ENCODE measurements around the gene RPL10A.
"Not testable (repeated sequence)": the region's sequence is repeated elsewhere in the genome, so short reads cannot be mapped to it uniquely, and the experiment has no call there.

The RPL10A gene
- 648 to 894 reads per million in 2 donors for total RNA-seq

DNA sequence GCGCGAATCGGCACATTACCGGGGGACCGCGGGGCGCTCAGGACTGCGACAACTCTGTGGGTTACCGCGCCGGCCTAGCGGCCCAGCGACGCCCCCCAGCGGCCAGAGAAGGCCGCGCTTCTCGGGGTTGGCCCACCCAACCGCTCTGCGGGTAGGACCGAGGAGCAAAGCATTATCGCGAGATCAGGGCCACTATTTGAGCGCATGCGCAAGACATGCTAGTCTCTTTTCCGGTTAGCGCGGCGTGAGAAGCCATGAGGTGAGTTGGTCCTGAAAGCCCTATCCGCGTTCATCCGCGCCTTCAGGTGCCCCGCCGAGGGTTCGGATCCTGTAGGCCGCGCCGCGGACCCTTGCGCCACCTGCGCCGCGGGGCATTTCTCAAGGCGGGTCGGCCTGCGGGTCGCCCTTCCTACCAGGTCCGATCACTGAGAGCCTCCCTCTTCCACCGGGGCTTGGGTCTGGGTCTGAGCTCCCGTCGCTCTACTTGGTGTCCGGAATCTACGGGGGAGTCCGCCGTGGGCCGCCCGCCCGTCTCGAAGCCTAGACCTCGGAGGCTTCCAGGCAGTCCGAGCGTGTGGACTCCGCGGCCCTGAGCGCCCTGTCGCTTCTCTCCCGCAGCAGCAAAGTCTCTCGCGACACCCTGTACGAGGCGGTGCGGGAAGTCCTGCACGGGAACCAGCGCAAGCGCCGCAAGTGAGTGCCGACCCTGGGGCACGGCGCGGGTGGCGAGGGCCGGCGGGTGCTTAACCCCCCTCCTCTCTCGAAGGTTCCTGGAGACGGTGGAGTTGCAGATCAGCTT, at the start of gene RPL10A:
Gene RPL10A (plus strand): TSS at position 221 of the 799 bp plus-strand sequence. CDS start 34 bp downstream, at position 255.
- DNase-seq = peak; percentile 86 to 97 (median 92)

DNA sequence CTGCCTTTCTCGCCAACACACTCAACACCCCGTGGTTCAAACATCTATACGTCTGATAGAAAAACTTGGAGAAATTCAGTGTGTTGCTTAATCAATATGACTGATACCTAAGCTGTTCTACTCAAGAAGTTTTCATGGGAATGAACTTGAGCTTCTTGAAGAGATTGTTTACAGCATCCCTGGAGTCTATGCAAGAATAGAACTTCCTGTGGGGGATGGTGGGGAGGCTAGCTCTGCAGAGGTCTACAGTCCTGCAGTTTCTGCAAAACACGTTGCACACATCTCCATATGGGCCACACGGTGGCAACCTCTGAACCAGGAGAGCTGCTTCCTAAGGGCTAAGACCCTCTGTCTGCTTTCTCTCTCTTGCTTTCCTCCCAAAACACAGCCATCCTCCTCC, 48.8 kb upstream of the RPL10A start:
- DNase-seq = peak in 1 of 5 experiments; percentile 81

DNA sequence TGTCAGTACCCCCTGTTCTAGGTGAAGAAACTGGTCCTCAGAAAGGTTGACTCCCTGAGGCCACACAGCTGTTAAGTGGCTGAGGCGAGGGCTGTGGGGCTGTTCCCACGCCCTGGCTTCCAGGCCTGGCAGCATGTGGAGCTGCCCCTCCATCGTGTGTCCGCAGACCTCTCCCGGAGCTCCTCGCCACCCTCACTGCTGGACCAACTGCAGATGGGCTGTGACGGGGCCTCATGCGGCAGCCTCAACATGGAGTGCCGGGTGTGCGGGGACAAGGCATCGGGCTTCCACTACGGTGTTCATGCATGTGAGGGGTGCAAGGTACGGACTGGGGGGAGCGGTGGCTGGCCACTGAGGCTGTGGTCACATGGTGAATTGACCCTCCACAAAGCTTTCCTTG, 48.2 kb upstream of the RPL10A start:
- no peak for DNase-seq

DNA sequence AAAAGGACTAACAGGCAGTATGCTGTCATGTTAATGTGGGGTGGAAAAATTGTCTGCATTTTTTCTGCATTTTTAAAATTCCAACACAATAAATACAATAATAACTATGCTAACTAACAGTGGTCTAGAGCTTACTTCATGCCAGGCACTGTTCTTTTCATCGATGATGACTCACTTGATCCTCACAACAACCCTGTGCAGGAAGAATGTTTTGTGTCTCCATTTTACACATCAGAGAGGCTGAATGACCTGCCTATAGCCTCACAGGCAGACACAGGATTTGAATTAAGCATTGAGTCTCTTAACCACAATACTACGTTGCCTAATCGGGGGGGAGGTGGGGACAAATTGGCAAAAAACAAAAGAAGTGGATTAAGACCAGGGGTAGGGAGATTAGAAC, 42.9 kb upstream of the RPL10A start:
- DNase-seq = no peak

DNA sequence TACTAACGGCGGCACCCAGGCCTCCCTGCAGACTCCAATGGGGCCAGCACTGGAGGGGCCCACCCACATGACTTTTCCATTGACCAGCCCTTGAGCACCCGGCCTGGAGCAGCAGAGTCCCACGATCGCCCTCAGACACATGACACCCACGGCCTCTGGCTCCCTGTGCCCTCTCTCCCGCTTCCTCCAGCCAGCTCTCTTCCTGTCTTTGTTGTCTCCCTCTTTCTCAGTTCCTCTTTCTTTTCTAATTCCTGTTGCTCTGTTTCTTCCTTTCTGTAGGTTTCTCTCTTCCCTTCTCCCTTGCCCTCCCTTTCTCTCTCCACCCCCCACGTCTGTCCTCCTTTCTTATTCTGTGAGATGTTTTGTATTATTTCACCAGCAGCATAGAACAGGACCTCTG, 42.1 kb upstream of the RPL10A start:
- no peak for DNase-seq

DNA sequence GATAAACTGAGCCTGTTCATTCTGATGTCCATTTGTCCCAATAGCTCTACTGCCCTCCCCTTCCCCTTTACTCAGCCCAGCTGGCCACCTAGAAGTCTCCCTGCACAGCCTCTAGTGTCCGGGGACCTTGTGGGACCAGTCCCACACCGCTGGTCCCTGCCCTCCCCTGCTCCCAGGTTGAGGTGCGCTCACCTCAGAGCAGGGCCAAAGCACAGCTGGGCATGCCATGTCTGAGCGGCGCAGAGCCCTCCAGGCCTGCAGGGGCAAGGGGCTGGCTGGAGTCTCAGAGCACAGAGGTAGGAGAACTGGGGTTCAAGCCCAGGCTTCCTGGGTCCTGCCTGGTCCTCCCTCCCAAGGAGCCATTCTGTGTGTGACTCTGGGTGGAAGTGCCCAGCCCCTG, 40.8 kb upstream of the RPL10A start:
- no peak for DNase-seq

DNA sequence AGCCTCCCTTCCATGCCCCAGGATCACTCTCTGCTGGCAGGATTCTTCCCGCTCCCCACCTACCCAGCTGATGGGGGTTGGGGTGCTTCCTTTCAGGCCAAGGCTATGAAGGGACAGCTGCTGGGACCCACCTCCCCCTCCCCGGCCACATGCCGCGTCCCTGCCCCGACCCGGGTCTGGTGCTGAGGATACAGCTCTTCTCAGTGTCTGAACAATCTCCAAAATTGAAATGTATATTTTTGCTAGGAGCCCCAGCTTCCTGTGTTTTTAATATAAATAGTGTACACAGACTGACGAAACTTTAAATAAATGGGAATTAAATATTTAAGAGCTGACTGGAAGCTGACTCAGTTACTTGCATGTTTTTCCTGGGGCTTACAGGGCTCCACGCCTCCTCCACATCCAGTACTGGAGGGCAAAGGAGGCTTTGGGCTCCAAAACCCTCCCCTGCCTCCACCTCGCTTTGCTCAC, 40.3 kb upstream of the RPL10A start:
- no peak for DNase-seq

DNA sequence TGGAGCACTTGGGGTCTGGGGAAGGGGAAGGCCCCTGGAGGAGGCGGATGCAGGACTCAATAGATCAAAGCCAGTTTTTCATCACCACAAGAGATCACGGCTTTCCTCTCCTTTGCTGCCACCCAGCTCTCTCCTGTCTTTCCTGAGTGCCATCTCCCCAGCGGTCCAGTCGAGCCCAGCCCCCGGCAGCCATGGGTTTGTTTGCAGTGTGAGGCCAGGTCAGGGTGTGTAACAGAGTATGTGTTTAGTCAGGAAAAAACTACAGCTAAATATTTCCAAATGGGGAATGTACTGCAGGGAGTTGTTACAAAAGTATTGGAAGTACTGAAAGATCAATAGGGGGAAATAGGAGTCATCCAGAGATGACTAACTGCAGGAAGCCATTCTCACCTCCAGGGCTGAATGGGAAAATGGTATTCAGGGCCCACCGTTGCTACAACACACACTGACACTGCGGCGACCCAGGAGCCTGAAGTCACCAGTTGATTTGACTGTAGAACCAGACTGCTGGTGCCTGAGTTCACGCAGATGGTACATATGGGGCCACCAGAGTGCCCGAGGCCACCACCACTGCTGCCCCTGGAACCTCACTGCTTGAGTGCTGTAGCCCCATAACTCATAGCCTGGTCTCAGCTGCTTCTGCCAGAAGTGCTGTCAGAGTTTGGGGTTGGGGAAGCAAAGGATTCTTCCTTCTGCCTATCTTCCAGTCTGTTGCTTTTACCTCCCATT, 39.6 kb upstream of the RPL10A start:
- DNase-seq = no peak

DNA sequence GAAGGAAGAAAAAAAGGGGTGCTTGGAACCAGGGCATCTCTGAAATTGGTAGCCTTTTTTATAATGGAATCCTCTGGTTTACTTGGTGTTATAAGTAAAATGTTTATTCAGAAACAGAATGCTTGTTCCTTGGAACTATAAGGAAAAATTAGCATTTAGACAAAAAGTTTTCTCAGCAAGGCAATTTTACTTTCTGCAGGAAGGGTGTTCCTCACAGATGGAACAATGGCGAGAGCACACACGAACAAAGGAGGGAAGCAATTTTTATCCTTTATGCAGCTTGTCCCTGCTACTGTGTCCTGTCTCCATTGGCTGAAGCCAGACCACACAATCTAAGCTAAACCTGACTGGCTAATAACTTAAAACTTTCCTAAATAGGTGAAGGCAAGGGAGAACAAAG, 38.7 kb upstream of the RPL10A start:
- DNase-seq = no peak

DNA sequence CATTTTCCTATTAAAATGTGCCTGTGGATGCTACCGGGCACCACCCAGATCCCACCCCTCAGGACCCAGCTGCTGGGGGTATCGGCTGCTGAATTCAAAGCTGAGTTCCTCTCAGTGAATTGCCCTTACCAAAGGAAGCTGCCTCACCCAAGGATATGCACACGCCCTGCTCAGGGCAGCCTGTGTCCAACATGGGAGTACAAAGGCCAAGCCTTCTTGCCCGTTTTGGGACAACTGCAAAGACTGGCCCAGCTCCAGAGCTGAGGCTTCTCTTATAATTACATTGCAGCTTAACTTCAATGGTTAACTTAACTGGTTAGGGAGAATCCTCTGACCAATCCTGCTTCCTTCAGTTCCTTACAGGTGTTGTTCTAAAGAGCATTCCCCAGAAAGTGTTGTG, 35.9 kb upstream of the RPL10A start:
- DNase-seq = no peak

DNA sequence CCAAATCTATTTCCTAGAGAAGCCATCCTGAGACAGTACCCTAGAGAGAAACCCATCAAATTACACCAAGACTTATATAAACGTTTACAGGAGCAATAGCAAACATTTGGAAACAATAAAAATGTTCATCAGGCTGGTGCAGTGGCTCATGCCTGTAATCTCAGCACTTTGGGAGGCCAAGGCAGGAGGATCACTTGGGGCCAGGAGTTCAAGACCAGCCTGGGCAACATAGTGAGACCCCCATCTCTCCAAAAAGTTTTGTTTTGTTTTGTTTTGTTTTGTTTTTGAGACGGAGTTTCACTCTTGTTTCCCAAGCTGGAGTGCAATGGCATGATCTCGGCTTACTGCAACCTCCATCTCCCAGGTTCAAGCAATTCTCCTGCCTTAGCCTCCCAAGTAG, 35.5 kb upstream of the RPL10A start:
- not testable (repeated sequence) for DNase-seq

DNA sequence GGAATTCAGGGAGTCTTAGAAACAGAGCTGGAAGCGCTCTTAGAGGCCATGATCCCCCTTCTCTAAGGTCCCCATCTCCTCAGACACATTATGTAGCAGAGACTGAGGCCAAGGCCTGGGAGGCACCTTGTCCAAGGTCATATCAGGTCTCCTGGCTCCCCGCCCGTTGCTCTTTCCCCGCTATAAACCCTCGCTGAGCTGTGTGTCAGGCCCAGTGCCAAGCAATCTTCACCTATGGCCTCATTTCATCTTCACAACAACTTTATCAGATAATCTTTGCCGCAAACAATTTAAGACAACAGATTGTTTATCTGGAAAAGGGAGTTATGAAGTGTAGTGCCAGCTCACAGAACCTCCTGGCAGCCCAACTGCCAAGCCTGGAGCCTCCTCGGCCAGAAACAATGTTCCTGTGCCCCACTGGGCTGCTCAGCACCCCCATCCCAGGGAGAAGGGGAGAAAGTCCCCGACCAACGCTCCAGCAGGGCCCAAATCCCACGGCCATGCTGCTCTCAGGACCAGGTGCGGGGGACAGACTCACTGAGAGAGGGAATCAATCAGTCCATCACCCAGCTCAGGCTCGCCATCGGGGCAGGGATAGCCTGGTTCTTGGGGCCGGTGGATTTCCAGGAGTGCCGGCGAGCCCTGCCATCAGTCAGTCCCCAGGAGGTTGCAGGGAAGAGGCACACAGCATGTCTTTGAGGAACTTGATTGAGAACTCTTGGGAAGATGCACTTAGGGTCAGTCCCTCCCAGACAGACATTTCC, 32.9 kb upstream of the RPL10A start:
- DNase-seq = no peak

DNA sequence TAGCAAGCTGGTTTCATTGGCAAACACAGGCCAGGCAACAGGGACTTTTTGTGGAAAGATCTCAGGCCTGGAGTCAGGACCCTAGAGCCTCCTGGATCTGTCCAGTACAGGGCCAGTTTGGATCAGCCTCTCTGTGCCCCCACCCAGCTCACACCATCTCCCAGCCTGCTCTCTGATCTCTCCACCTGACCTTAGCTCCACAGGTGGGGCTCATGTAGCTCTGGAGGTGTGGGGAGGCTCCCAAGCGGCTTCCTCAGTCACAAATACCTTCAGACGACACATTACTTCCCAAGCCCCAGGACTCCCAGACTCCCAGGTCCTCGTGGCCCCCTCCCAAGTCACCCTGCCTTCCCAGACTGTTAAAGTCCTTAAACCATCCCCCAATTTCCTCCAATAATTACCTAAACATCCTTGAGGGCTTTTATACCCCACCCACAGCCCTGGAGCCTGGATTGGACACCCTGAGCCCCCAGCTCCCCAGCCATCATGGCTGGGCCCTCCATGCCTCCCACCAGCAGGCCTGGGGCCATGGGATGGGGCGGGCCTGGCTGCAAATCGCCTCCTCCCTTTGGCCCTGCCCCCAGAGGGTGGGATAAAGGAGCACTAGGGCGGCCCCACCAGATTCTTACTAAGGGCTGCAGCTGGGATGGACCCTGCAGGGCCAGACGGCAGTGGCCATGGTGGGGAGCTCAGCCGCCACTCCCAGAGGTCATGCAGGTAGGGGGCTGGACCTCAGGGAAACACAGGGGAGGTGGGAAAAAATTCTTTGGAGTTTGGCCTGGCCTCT, 31.9 kb upstream of the RPL10A start:
- no peak for DNase-seq

DNA sequence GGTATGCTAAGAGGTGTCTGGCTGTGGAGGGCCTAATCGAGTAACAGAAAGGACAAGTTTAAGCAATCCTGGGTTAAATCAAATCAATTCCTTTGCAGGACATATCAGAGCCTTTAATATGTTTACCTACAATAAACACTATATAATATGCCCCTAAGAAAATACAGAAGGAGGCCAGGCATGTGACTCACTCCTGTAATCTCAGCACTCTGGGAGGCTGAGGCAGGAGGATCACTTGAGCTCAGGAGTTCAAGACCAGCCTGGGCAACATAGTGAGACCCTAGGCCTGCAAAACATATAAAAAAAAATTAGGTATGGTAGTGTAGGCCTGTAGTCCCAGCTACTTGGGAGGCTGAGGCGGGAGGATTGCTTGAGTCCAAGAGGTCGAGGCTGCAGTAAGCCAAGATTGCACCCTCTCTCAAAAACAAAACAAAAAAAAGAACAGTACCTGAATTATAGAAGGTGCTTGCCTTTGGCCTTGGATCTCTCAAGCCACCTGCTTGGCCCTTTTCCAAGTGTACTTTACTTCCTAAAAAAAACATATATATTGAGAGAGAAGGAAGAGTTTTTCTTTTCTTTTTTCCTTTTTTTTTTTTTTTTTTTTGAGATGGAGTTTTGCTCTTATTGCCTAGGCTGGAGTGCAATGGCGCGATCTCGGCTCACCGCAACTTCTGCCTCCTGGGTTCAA, 29.7 kb upstream of the RPL10A start:
- not testable (repeated sequence) for DNase-seq

DNA sequence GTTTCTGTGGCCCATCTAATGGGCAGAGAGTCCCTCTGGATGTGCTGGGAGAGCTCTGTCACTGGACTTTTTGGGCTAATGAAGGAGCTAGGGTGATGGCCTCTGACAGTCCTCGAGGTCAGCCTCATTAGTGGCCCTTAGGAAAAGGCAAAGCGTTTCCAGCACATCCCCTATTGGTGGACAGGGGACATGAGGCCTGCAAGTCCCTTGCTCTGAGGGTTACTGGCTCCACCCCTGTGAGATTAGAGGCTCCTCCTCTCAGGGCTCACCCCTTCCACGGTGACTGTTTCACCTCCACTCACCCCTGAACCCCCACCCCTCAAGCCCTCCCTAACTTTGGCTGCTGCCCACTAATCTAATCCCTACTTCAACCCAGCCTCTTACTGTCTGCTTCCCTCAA, 28.9 kb upstream of the RPL10A start:
- no peak for DNase-seq

DNA sequence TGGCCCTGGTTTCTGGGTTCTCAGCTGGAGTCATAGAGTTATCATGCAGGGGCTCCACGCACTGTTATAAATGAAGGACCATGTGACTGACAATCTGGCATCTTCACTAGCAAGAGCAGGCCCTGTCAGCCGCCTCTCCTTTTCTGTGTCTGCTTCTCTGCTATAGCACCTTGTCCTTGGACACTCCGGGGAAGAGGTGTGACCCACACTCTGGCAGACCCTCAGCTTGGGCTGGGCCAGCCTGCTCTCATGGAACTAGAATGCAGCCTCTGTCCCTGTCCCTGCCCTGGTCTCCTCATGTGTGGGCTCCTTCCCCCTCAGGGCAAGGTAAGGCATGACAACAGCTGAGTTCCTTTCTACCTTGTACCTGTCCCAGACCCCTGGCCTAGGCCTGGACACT, 27.0 kb upstream of the RPL10A start:
- no peak for DNase-seq

DNA sequence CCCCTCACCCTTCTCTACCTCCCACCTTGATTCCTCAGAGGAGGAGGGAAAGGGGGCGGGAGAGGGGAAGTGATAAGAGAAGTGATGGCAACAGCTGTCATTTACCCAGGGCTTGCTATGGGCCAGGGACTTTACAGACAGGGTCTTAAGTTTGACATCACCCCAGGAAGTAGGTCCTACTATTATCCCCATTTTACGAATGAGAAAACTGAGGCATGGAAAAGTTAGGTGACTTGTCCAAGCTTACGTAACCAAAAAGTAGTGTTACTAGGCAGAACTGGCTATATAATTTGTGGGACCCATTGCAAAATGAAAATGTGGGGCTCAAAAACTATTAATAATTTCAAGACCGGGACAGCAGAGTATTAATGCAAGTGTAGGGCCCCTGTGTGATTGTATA, 26.6 kb upstream of the RPL10A start:
- no peak for DNase-seq

DNA sequence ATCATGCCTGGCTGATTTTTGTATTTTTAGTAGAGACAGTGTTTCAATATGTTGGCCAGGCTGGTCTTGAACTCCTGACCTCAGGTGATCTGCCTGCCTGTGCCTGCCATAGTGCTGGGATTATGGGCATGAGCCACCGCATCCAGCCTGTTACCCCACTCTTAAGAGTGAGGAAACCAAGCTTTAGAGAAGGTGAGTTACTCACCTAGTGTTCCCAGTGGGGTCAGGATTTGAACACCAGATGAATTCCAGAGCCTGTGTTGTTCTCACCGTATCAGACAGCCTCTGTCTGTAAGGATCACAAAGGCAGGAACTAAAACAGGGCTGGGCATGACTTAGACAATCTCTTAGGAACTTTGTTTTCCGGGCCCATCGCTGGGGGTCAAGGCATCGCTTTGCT, 25.5 kb upstream of the RPL10A start:
- no peak for DNase-seq

DNA sequence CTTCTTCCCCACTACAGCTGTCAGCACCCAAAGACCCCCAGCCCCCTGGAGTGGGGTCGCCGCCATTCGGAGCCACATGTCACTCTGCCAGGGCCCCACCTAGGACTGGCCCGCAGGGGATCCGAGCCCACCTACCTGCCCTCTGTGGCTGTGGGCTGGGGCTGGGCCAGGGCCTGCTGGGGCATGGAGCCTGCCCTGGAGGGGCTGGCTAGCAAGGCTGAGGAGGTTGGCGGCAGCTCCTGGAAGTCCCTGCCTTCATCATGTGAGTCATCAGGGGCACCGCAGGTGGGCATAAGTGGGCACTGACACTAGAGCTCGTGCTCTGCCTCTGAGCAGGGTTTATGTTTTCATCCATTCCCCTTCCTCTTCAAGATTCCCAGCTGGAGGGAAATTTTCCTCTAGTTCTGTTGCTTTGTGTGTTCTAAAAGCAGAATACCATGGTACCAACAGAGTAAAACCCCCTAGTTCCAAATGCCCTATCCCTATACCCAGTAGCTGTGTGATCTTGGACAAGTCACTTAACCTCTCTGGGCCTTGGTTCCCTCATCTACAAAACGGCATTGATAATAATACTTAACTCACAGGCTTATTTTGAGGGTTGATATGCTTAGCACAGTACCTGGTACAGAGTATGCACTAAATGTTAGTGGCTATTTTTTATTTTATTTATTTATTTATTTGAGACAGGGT, 24.7 kb upstream of the RPL10A start:
- DNase-seq = no peak

DNA sequence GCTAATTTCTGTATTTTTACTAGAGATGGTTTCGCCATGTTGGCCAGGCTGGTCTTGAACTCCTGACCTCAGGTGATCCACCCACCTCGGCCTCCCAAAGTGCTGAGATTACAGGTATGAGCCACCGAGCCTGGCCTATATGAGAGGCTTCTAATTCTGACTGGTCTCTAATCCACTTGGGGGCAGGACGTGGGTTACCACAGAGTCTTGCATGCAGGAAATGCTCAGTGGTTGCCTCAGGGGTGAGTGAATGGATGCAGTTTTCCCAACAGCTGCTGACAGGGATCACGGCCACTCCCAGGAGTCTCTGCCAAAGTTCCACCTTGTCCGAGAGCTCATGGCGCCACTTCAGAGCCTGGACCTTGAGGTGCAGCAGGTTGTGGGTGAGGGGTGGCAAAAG, 22.5 kb upstream of the RPL10A start:
- DNase-seq = peak in 1 of 5 experiments; percentile 81

DNA sequence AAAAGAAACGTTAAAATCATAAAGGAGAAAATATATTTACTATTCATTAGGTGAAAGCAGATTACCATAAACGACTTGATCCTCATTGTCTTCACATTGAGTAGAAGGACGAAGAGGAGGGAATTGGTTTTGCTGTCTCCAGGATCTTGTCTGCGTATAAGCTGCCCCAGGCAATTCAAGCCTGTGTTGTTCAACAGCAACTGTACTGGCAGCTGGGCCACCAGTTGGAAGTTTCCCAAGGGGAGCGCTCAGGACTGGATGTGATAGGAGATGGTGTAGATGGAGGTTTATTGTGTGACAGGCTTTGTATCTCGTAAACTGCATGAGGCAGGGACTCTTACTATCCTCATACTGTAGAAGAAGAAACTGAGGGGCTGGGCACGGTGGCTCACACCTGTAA, 20.0 kb upstream of the RPL10A start:
- DNase-seq = no peak

Measured in T-helper 2 cell (primary cell).